ENCODE measurements around the gene SUSD3.

- TF ChIP-seq CTCF (IDR thresholded peaks at IDR 0.05) (no peak), POLR2A (IDR thresholded peaks at IDR 0.05) (no peak)
Measured at GRCh38 chr9:93120846-93121315, 62.4 kb downstream of the SUSD3 start.
